Mesodermal cell (in vitro differentiated cells): ENCODE measurements around the gene RGMA.

Experiments
- H3K27ac ChIP-seq: 2 replicates; pipeline ENCODE4 v1.7.0; 2013; ENCODE audit warnings: mild to moderate bottlenecking, low read depth, low read length, moderate library complexity; ENCODE audit not compliant: severe bottlenecking
- H3K36me3 ChIP-seq: 2 replicates; pipeline ENCODE4 v1.7.1; 2013; ENCODE audit warnings: mild to moderate bottlenecking, low read length, moderate library complexity; ENCODE audit not compliant: control insufficient read depth, insufficient read depth
- H3K4me1 ChIP-seq: one replicate; pipeline ENCODE4 v1.7.1; 2013; ENCODE audit warnings: mild to moderate bottlenecking, low read length; ENCODE audit not compliant: insufficient read depth, control insufficient read depth, poor library complexity, severe bottlenecking
- H3K4me3 ChIP-seq: 2 replicates; pipeline ENCODE4 v1.7.0; 2013; ENCODE audit warnings: low read length, control low read depth, mild to moderate bottlenecking; ENCODE audit not compliant: insufficient read depth, poor library complexity, severe bottlenecking; ENCODE audit errors: extremely low read depth
- H3K9me3 ChIP-seq: 2 replicates; pipeline ENCODE4 v1.7.1; 2013; ENCODE audit warnings: mild to moderate bottlenecking, low read length, moderate library complexity; ENCODE audit not compliant: control insufficient read depth
- WGBS, 2 experiments: methylation state at CpG; one replicate each; pipeline ENCODE4 v1.1.5; 2013; ENCODE audit warnings: missing lambda C conversion rate in 2 of 2; ENCODE audit not compliant: insufficient coverage in 2 of 2; 5-methylcytosine and 5-hydroxymethylcytosine counted together

The RGMA gene

DNA sequence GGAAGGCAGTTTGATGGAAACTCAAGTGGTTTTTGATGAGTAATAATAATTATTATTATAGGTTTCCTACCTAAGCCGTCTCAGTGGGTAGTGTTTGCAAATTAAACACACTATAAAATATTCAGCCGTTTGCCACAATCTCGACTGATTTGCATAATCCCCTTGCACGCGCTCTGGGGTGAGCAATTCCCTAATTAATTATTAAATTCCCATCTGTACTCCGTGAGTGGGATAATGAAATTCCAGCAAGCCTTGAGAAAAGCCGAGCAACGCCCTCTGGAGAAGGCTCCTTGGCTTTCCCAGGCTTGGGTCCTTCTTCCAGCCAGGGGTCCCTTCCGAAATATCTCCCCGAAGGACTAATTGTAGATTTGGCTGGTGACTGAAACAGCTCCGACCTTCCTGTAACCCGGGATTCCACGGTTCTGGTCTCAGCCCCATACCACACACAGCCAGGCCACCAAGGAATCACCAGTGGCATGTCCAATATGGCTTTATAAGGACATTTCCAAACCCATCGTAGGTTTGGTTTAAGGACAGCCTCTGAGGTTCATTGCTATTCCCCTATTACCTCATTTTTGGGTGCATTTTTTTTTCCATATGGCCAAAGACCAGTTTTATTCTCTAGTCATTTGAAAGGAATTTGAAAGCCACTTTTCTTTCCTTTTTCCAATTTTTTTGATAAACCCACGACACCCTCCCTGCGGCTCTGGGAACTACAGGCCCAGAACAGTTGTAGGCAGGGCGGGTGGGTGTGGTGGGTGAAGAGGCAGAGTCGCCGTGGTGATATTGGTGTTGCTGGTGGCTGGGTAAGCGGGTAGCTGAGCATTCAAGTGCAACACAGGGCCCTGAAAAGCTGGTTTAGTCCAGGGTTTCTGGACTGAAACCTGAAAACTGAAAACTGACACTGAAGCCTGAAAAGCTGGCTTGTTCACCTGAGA, 33.2 kb upstream of the RGMA start:
- H3K36me3 ChIP-seq = no peaks in the 10 kb centered on the region
- no peaks in the 10 kb centered on the region for H3K9me3 ChIP-seq
- no peak overlapping the region for H3K27ac ChIP-seq
- 96 to 97% methylated on average over 6 to 12 of the region's 20 CpGs for WGBS, 2 experiments
- no peaks in the 10 kb centered on the region for H3K4me1 ChIP-seq
- H3K4me3 ChIP-seq = no peak overlapping the region

DNA sequence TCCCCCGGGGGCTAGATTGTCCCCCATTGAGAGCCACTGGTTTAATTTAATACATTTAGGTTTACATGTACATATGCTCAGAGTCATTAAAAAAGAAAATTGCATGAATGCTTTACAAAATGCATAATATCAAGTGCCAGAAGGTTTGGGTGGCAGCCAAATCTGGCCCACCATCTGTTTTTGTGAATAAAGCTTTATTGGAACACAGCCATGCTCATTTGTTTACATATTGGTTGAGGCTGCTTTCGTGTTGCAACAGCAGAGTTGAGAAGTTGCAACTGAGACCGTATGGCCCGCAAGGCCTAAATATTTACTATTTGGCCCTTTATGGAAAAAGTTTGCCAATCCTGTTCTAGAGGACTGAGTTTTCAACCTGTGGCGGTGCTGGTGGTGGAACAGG, 32.1 kb upstream of the RGMA start:
- Histone ChIP-seq H3K27ac (no peak overlapping the region), H3K9me3 (no peaks in the 10 kb centered on the region)
- 94 to 100% methylated on average over 2 to 3 of the region's 5 CpGs for WGBS, 2 experiments

GRCh38 chr15:93118904-93119303, 29.9 kb upstream of the RGMA start:
- no peak overlapping the region for H3K4me3 ChIP-seq
- no peaks in the 10 kb centered on the region for H3K9me3 ChIP-seq
- no peak overlapping the region for H3K27ac ChIP-seq
- 94% methylated on average over 3 of the region's 3 CpGs; no CpG with 5 or more reads in 1 of the 2 experiments for WGBS, 2 experiments
- H3K4me1 ChIP-seq = no peaks in the 10 kb centered on the region
- no peaks in the 10 kb centered on the region for H3K36me3 ChIP-seq

More for the DNA sequence above, 32.1 kb upstream of the RGMA start:
- H3K4me1 ChIP-seq = no peaks in the 10 kb centered on the region
- H3K4me3 ChIP-seq = no peak overlapping the region
- H3K36me3 ChIP-seq = no peaks in the 10 kb centered on the region

GRCh38 chr15:93111451-93111850, 22.4 kb upstream of the RGMA start:
- WGBS, 2 experiments = 84 to 95% methylated on average over 5 of the region's 5 CpGs
- Histone ChIP-seq H3K4me3 (no peak overlapping the region), H3K9me3 (no peaks in the 10 kb centered on the region), H3K36me3 (no peaks in the 10 kb centered on the region), H3K27ac (no peak overlapping the region), H3K4me1 (peaks cover 10% of the 10 kb centered on the region)

GRCh38 chr15:93110502-93111040, 21.6 kb upstream of the RGMA start:
- no peaks in the 10 kb centered on the region for H3K36me3 ChIP-seq
- no peaks in the 10 kb centered on the region for H3K9me3 ChIP-seq
- 73 to 94% methylated on average over 3 to 4 of the region's 5 CpGs for WGBS, 2 experiments
- H3K27ac ChIP-seq = no peak overlapping the region
- peaks cover 10% of the 10 kb centered on the region for H3K4me1 ChIP-seq
- H3K4me3 ChIP-seq = no peak overlapping the region

DNA sequence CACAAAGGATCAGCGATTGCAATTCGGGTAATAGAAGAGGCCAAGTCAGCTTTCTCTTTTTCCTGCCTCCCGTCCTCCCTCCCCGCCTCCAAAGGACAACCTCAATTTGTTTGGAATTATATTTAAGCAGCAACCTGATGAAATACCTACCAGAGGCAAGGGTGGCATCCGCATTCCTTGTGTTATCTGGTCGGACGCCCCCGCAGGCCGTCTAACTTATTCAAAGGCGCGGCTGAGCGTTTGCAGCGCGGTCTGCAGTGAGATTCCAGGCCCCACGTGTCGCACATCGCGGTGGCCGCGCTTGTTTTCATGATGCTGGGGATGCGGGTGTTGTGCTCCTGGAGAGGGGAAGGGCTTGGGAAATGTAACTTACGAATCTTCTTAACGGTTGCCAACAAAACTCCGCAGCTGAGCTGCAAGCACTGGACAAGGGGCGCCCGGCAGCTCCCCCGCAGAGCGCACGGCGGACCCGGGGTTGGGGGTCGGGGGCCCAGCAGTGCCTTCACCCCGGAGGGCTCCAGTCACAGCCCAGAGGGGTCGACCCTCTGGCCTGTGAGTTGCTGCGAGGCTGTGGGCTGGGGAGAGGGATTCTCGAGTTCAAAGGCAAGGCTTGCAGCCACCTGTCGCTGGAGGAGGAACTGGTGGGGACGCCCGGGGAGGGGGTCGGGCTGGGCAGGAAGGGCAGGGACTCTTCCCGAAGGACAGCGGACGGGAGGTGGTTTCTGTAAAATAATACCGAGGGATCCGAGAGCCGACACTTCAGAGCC, 20.5 kb upstream of the RGMA start:
- Histone ChIP-seq H3K27ac (no peak overlapping the region), H3K4me3 (no peak overlapping the region), H3K9me3 (no peaks in the 10 kb centered on the region), H3K4me1 (peaks cover 10% of the 10 kb centered on the region), H3K36me3 (no peaks in the 10 kb centered on the region)
- 70 to 74% methylated on average over 36 to 39 of the region's 46 CpGs for WGBS, 2 experiments

DNA sequence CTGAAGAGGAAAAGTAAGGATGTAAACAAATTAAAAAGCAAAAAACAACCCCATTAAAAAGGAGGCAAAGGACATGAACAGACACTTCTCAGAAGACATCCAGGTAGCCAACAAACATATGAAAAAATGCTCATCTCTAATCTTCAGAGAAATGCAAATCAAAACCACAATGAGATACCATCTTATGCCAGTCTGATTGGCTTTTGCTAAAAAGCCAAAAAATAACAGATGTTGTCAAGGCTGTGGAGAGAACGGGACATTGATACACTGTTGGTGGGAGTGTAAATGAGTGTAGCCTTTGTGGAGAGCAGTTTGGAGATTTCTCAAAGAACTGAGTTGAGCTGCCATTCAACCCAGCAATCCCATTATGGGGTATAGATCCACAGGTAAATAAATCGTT, 18.6 kb upstream of the RGMA start:
- Histone ChIP-seq H3K4me3 (no peak overlapping the region), H3K4me1 (peaks cover 10% of the 10 kb centered on the region), H3K9me3 (no peaks in the 10 kb centered on the region), H3K27ac (no peak overlapping the region), H3K36me3 (no peaks in the 10 kb centered on the region)
- WGBS, 2 experiments = 70 to 100% methylated on average over 2 of the region's 2 CpGs

- Histone ChIP-seq H3K4me1 (peaks cover 8% of the 10 kb centered on the region), H3K36me3 (no peaks in the 10 kb centered on the region), H3K27ac (no peak overlapping the region), H3K9me3 (no peaks in the 10 kb centered on the region), H3K4me3 (no peak overlapping the region)
- WGBS, 2 experiments = 50% methylated on average over 1 of the region's 2 CpGs; no CpG with 5 or more reads in 1 of the 2 experiments
Observed at GRCh38 chr15:93105485-93105884, 16.5 kb upstream of the RGMA start.

- Histone ChIP-seq H3K36me3 (no peaks in the 10 kb centered on the region), H3K4me1 (no peaks in the 10 kb centered on the region), H3K27ac (no peak overlapping the region), H3K9me3 (no peaks in the 10 kb centered on the region), H3K4me3 (no peak overlapping the region)
- 85 to 88% methylated on average over 2 of the region's 2 CpGs for WGBS, 2 experiments
Observed at GRCh38 chr15:93103823-93104222, 14.8 kb upstream of the RGMA start.

GRCh38 chr15:93102211-93102610, 13.2 kb upstream of the RGMA start:
- 84 to 93% methylated on average over 3 to 4 of the region's 7 CpGs for WGBS, 2 experiments
- no peaks in the 10 kb centered on the region for H3K36me3 ChIP-seq
- no peak overlapping the region for H3K27ac ChIP-seq
- no peaks in the 10 kb centered on the region for H3K9me3 ChIP-seq
- no peaks in the 10 kb centered on the region for H3K4me1 ChIP-seq
- no peak overlapping the region for H3K4me3 ChIP-seq
